Hepatic stellate cell (primary cell): ENCODE data around the gene IGF1R.

Source experiments
- DNase-seq: peaks from one replicate; pipeline ENCODE4 v3.0.0; 2011; ENCODE audit warnings: low spot score

Gene IGF1R

DNA sequence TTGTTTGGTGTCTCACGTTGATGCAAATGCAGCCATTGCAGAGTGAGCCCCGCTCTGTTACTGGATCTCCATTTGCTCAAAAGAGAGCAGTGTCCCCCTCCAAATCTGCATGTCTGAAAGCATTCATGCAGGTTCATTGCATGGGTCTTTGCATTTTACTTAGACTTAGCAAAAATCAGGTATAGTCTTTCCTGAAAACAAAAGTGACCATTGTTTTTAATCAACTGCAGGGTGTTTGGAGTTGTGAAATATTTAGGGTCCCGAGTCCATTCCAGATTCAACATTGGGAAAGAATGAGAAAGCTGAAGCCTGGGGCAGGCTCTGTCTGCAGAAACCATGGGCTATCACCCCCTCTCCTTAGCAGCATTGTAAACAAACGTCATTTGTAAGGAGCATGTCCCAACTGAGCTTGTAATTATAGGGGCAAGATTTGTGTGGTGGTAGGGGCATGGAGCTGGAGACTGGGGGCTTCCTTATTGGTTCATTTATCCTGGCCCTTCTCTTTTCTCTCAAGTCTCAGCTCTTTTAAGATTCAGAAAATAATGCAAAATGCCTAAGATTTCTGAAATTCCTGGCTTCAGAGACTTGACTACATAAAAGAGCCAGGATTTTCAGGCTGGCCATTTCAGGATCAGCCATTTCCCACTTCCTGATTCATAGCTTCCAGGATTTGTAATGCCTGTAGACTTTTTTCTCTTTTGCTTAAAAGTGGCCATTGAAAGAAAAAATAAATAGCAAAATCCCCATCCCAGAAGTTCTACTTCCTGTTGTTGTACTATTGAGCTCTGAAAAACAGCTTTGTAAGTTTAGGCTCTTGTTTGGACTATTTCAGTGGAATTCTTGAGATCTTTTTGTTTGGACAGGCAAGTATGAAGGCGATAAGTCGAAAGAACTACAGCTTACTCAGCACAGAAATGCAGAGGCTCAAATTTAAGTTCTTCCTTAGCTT is 23.0 kb downstream of the IGF1R start:
- DNase-seq: no peak

- DNase-seq: no peak
Measured at GRCh38 chr15:98673133-98673532, 24.8 kb downstream of the IGF1R start.

DNA sequence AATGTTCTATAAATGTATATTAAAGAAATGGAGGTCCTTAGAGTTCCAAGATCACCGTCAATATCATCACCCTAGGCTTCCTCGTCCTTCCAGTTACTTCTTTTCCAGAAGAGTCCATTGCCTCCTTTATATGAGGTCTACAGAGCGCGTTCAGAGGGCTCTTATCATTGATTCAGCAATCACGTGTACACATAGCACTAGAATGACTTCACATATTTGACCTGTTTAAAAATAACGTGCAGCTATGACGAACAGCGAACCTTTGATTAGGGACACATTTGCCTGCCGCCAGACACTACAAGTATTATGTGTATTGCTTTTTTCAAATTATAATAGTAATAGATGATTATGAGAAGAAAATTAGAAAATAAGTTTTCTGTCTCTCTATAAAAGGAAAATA is 26.0 kb downstream of the IGF1R start:
- DNase-seq: no peak

GRCh38 chr15:98676586-98677270 is 28.4 kb downstream of the IGF1R start:
- no peak for DNase-seq

DNA sequence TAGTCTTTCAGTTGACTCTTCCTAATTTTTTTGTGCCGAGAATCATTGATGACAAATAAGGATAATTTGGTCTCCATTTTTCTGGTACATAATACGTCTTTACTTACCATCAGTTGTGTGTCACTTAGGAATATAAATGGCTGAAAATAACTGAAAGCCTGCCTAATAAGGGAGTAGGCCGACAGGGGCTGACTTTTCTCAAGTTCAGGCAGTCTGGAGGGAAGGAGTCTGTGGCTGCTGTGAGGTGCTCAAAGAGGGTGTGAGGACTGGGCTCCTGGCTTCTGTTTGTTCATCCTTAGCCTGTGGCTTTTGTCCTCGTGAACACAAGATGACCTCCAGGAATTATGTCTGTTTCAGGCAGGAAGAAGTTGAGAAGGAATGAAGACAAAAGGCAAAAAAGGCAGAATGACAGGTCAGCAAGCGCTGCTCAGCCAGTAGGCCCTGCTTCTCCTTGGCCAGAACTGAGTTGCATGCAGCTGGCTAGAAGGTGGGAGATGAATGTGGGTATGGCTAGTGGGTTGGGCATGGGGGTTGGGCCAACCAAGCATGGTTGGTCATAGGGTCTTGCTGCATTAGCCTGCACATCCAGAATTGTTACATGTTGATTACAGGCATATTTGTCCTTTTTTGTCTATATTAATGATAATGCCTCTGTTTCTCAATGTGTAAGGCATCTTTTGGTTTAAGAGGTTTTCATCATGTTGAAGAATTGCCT is 29.2 kb downstream of the IGF1R start:
- DNase-seq: no peak

- no peak for DNase-seq
Measured at GRCh38 chr15:98678484-98678883, 30.1 kb downstream of the IGF1R start.

- no peak for DNase-seq
Measured at GRCh38 chr15:98681061-98681460, 32.7 kb downstream of the IGF1R start.

DNA sequence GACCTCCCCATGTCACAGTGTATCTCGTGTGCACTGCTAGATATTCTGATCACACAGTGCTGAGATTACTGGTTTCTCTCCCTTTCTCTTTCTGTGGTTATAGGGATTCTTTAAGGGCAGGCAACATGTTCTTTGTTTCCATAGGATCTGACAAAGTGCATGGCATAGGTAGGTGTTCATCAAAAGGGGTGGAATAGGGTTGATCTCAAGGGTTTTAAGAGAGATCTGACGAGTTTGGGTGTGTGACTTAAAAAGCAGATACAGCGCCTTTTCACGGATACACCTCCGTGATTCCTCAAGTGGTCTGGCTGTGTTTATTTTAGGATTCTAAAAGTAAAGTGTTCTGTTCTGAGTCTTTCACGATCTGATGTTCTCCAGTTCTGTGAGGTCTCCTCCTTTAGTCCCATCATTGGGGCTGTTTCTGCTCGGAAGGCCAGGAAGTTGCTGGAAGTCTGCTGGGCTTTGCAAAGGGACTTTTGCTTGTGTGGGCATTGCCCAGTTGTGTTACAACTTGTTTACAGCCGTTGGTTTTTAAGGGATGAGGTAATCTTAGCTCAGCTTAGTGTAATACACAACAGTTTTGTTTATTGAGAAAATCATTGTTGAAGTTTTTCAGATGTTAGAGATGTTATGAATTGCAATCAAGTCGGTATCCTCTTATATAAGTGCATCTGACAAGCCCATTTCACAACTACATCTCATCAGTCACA is 34.8 kb downstream of the IGF1R start:
- DNase-seq: no peak

GRCh38 chr15:98683831-98684230 is 35.5 kb downstream of the IGF1R start:
- DNase-seq: no peak

GRCh38 chr15:98684436-98684835 is 36.1 kb downstream of the IGF1R start:
- DNase-seq: peak; percentile 37

DNA sequence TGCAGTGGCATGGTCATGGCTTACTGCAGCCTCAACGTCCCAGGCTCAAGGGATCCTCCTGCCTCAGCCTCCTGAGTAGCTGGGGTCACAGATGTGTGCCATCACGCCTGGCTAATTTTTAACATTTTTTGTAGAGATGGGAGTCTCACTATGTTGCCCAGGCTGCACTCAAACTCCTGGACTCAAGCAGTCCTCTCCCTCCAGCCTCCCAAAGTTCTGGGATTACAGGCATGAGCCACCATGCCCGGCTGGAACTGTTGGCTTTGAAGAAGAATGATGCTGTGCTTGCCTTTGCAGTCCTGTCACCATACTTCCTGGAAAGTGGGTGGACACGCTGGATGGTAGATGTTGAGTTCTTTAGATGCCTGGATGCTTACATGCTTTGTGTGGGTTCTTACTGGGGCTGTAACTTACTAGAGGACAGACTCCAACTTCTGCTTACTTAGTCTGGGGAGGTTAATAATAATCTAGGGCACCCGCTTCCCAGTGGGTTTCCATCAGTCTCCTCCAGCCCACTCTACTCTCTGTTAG is 36.7 kb downstream of the IGF1R start:
- DNase-seq: no peak

DNA sequence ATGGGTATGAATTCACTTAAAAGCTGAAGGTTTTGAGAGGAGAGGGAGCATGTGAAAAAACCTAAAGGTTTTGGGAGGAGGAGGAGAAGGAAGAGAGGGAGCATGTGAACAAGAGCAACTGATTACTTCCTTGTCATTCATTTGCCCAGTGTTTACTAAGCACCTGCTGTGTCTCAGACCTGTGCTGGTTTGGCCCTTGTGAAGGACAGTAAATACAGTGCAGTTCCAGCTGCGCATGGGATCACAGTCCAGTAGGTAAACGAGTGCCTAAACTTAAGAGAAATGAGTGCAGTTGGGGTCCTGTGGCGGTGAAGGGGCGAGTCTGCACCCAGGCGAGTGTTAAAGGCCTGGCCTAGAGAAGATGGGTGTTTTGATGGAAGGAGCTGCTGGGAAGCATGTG is 38.6 kb downstream of the IGF1R start:
- no peak for DNase-seq

GRCh38 chr15:98689431-98689861 is 41.1 kb downstream of the IGF1R start:
- DNase-seq: peak; percentile 54

DNA sequence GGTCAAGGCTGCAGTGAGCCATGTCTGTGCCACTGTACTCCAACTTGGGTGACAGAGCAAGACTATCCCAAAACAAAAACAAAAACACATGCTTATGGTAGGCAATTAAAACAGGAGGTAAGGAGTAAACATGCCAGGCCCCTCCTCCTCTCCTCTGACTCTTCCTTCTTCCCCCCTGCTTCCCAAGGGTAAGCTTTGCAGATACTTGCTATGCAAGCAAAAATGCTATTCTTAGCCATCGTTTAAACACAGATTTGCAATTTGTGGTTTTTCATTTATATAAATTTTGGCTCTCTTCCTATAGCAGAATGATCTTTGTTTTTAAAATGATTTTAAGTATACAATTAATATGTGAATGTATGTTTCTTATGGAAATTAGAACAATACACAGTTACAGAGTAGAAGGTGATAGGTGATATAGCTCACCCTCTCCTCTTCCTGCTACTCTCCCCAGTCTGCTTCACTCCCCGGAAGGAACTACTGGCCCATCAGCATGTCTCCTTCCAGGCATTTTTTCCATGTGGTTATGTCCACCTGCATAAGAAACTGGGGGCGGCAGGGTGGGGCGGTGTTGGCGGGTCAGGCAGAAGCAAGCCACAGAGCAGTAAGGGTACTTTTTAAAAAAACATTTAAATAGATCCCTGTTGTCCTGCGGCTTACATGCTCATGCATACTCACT is 42.1 kb downstream of the IGF1R start:
- no peak for DNase-seq

DNA sequence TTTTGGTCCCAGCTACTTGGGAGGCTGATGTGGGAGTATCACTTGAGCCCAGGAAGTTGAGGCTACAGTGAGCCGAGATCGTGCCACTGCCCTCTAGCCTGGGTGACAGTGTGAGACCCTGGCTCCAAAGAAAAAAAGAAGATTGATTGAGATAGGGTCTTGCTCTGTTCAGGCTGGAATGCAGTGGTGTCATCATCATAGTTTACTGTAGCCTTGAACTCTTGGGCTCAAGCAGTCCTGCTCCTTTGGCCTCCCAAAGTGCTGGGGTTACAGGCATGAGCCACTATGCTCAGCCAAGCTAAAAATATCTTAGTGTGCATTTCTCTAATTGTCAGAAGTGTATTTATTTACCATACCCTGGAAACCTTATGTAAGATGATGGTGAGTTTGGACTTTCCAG is 43.9 kb downstream of the IGF1R start:
- DNase-seq: no peak

DNA sequence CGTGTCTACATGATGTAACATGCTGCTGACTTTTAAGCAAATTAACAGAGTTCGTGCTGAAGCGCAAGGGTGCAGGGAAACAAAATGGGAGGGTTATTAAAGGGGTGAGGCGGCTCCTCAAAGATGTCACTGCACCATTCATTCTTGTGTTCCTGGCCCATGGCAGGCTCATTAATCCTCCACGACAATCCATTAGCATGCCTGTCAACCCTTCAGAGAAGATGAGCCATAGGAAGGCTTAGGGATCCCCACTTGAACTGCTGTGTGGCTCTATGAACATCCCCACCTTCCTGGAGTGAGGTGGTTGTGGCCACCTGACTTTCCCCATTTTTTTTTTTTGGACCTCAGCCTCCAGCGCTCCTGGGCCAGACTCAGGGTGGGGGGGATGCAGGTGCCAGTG is 45.8 kb downstream of the IGF1R start:
- no peak for DNase-seq

DNA sequence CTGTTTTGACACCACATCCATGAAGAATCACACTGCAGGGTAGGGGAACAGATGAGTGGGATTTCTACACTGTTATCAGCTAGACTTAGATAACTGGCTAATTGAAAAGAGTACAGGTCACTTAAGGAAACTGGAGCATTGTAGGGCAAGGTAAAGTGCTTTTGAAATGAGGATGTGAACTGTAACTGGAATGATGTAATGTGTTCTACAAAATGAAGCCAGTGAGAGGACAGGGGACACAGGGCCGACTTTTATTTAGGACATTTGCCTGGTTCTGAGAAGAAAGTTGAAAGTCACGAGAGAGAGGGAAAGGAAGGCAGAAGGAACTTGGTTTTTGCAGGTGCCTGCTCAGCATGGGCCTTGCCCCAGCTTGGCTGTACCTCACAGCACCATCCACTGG is 50.5 kb downstream of the IGF1R start:
- no peak for DNase-seq

- no peak for DNase-seq
Measured at GRCh38 chr15:98699591-98700424, 51.5 kb downstream of the IGF1R start.

DNA sequence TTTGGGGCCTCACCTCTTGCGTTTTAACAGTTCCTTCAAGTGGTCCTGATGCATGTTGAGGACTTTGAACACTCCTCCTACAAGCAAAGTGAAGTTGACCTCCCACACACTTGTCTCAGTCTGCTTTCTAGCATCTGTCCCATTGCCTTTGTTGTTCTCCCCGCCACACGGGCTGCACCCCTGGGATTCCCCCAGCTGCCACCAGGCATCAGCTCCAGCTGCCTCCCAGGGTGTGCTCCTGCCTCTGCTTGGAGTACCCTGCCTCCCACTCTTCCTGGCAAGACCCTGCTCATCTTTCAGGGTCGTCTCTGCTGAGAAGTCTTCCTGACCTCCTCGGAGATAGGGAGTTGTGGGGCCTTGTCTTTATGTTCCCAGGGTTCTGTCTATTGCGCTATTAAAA is 52.2 kb downstream of the IGF1R start:
- no peak for DNase-seq

DNA sequence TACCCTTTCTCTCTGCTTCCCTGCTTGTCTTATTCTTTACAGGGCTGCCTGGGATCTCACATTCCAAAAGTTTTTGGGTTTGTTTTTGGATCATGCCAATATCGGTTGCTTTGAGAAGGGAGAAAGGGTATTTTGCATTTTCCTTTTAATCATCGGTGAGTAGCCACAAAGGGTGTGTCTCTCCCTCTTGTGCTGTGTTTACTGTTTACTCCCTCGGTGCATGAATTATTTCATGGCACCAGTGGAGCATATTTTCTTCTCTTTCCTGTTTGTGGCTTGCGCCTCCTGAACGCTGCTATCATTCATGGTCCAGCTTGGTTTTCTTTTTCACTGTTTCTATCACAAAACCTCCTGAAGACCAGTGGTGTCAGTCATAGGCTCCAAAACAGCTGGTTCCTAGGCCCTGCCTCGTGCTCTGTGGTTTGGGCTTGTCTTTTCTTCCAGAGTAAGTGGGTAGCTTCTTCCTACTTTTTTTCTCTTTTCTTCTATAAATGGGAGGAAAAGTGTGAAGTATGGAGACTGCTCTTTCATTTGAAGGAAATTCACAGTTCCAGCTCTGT is 54.9 kb downstream of the IGF1R start:
- no peak for DNase-seq
